ENCODE results near the gene RFNG. TPM values are rescaled to one million over a fixed set of nuclear protein-coding genes. Genes with fewer than 3 reads are reported as not detected.

RFNG gene
- total RNA-seq, 1 experiment from 2014 or later: 52.0 TPM

DNA sequence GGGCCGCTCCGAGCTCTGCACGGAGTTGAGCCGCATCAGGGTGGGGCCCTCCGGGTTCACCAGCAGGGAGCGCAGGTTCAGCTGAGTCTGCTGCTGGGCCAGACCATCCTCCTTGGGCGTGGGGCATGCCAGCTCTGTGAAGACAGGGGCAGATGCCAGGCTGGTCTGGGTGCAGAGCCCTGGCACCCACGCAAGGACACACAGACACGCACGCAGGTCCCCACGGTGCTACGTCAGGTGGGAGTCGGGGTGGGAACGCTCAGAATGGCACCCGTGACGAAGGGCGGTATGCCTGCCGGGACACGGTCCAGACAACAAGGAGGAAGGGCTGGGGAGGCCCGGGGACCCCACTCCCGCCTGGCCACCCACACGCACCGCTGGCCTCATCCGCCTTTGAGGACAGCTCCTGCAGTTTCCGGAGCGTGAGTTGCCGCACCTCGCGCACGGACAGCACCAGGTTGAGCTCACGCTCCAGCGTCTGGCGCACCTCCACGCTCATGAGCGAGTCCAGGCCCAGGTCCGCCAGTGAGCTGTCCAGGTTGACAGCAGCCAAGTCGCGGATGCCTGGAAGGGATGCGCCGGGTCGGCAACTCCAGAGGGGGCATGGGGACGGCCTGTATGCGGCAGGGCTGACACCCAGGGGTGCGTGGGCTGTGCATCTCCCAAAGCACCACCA is 29.3 kb upstream of the RFNG start:
- Histone ChIP-seq H3K27ac (ENCODE audit: low read depth, low read length) (no peak overlapping the region; the same call in 1 of the 2 replicates), H4K20me1 (ENCODE audit: insufficient read depth) (peaks cover 9% of the 10 kb centered on the region; the same call in 1 of the 2 replicates), H3K9ac (ENCODE audit: low read length) (no peak overlapping the region), H3K36me3 (ENCODE audit: control insufficient read depth in 1 of 2, insufficient read depth in 2 of 2, low read length in 2 of 2) (peaks cover 59 to 67% of the 10 kb centered on the region in 2 experiments), H3K4me1 (ENCODE audit: control insufficient read depth in 1 of 2, insufficient read depth in 2 of 2, low read length in 2 of 2) (no peaks in the 10 kb centered on the region), H3K9me3 (ENCODE audit: control insufficient read depth in 1 of 2, insufficient read depth in 1 of 2, low read depth in 1 of 2, low read length in 2 of 2) (no peaks in the 10 kb centered on the region), H3K4me2 (ENCODE audit: low read length) (no peak overlapping the region), H3K4me3 (replicated peaks in 1 of 2; ENCODE audit: low read depth in 1 of 2, low read length in 2 of 2) (no peak overlapping the region), H3K27me3 (ENCODE audit: insufficient read depth, low read length) (no peaks in the 10 kb centered on the region), H3K9me2 (ENCODE audit: insufficient read depth) (no peaks in the 10 kb centered on the region), H3K79me2 (ENCODE audit: insufficient read depth, low read length) (peaks cover 11% of the 10 kb centered on the region; the same call in 1 of the 2 replicates), H2AFZ (ENCODE audit: low read depth, low read length, poor library complexity, severe bottlenecking) (no peak overlapping the region)
- intact Hi-C loops (cut with micrococcal nuclease): no loop called here
- POLR2A ChIA-PET: interaction anchor here (1.4 kb wide), 1 partner anchor 50 kb away, joined by 3 read pairs; no protein-coding TSS in a partner anchor
- no TSS peak for BruUV-seq (replicated peaks)
- TF ChIP-seq CEBPB (IDR thresholded peaks at IDR 0.05; ENCODE audit: low read depth): no peak
- TF ChIP-seq JUND (IDR thresholded peaks at IDR 0.05): no peak
- TF ChIP-seq POLR2A (IDR thresholded peaks at IDR 0.05; ENCODE audit: borderline replicate concordance, extremely low read depth, insufficient read depth, insufficient read length): no peak
- TF ChIP-seq, protein P1, sequence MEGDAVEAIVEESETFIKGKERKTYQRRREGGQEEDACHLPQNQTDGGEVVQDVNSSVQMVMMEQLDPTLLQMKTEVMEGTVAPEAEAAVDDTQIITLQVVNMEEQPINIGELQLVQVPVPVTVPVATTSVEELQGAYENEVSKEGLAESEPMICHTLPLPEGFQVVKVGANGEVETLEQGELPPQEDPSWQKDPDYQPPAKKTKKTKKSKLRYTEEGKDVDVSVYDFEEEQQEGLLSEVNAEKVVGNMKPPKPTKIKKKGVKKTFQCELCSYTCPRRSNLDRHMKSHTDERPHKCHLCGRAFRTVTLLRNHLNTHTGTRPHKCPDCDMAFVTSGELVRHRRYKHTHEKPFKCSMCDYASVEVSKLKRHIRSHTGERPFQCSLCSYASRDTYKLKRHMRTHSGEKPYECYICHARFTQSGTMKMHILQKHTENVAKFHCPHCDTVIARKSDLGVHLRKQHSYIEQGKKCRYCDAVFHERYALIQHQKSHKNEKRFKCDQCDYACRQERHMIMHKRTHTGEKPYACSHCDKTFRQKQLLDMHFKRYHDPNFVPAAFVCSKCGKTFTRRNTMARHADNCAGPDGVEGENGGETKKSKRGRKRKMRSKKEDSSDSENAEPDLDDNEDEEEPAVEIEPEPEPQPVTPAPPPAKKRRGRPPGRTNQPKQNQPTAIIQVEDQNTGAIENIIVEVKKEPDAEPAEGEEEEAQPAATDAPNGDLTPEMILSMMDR (IDR thresholded peaks at IDR 0.05 in 2 of 3, conservative IDR thresholded peaks at IDR 0.05 in 1 of 3; ENCODE audit: borderline replicate concordance in 1 of 3, insufficient read depth in 1 of 3, low read depth in 2 of 3, low read length in 2 of 3): no peak
- no peak for TF ChIP-seq FOSL1 (IDR thresholded peaks at IDR 0.05; ENCODE audit: low read depth)
- TF ChIP-seq, protein P2, sequence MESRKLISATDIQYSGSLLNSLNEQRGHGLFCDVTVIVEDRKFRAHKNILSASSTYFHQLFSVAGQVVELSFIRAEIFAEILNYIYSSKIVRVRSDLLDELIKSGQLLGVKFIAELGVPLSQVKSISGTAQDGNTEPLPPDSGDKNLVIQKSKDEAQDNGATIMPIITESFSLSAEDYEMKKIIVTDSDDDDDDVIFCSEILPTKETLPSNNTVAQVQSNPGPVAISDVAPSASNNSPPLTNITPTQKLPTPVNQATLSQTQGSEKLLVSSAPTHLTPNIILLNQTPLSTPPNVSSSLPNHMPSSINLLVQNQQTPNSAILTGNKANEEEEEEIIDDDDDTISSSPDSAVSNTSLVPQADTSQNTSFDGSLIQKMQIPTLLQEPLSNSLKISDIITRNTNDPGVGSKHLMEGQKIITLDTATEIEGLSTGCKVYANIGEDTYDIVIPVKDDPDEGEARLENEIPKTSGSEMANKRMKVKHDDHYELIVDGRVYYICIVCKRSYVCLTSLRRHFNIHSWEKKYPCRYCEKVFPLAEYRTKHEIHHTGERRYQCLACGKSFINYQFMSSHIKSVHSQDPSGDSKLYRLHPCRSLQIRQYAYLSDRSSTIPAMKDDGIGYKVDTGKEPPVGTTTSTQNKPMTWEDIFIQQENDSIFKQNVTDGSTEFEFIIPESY (IDR thresholded peaks at IDR 0.05; ENCODE audit: extremely low read depth, insufficient replicate concordance, low read length): no peak
- TF ChIP-seq EZH2 (IDR thresholded peaks at IDR 0.05): no peak
- TF ChIP-seq, protein P3, sequence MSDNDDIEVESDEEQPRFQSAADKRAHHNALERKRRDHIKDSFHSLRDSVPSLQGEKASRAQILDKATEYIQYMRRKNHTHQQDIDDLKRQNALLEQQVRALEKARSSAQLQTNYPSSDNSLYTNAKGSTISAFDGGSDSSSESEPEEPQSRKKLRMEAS (IDR thresholded peaks at IDR 0.05): no peak
- no peak for TF ChIP-seq ZFX (IDR thresholded peaks at IDR 0.05)
- TF ChIP-seq, protein P4, sequence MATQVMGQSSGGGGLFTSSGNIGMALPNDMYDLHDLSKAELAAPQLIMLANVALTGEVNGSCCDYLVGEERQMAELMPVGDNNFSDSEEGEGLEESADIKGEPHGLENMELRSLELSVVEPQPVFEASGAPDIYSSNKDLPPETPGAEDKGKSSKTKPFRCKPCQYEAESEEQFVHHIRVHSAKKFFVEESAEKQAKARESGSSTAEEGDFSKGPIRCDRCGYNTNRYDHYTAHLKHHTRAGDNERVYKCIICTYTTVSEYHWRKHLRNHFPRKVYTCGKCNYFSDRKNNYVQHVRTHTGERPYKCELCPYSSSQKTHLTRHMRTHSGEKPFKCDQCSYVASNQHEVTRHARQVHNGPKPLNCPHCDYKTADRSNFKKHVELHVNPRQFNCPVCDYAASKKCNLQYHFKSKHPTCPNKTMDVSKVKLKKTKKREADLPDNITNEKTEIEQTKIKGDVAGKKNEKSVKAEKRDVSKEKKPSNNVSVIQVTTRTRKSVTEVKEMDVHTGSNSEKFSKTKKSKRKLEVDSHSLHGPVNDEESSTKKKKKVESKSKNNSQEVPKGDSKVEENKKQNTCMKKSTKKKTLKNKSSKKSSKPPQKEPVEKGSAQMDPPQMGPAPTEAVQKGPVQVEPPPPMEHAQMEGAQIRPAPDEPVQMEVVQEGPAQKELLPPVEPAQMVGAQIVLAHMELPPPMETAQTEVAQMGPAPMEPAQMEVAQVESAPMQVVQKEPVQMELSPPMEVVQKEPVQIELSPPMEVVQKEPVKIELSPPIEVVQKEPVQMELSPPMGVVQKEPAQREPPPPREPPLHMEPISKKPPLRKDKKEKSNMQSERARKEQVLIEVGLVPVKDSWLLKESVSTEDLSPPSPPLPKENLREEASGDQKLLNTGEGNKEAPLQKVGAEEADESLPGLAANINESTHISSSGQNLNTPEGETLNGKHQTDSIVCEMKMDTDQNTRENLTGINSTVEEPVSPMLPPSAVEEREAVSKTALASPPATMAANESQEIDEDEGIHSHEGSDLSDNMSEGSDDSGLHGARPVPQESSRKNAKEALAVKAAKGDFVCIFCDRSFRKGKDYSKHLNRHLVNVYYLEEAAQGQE (IDR thresholded peaks at IDR 0.05; ENCODE audit: low read depth): no peak
- no peak for TF ChIP-seq CBX3 (IDR thresholded peaks at IDR 0.05; ENCODE audit: low read depth)
- no peak for TF ChIP-seq EGR1 (IDR thresholded peaks at IDR 0.05; ENCODE audit: low read depth)
- TF ChIP-seq, protein P5, sequence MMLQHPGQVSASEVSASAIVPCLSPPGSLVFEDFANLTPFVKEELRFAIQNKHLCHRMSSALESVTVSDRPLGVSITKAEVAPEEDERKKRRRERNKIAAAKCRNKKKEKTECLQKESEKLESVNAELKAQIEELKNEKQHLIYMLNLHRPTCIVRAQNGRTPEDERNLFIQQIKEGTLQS (IDR thresholded peaks at IDR 0.05): no peak
- no peak for TF ChIP-seq YY1 (IDR thresholded peaks at IDR 0.05; ENCODE audit: extremely low read depth, insufficient replicate concordance, low read depth, low read length)
- no peak for TF ChIP-seq RAD21 (IDR thresholded peaks at IDR 0.05; ENCODE audit: low read depth)
- TF ChIP-seq POLR2AphosphoS5 (IDR thresholded peaks at IDR 0.05; ENCODE audit: low read depth, low read length): no peak
- TF ChIP-seq ELF1 (IDR thresholded peaks at IDR 0.05; ENCODE audit: borderline replicate concordance, low read depth): no peak
- DNase-seq (ENCODE audit: low read depth, low spot score) (no peak), ATAC-seq (no peak)
- CTCF ChIA-PET: no interaction called here
- RAD21 ChIA-PET (ENCODE audit: low non-redundant PET in 1 of 2, low total read pairs in 2 of 2, uncharacterized antibody in 2 of 2, unreplicated experiment in 2 of 2): no interaction called here
